HCT116 (cell line): ENCODE results near the gene PLCD1. TPM values are rescaled to one million over a fixed set of nuclear protein-coding genes. Genes with fewer than 3 reads are reported as not detected.

ENCODE experiments used
- ATAC-seq: fragments of 200-7000 bp; cut with Tn5 transposase; 2 replicates; pipeline ENCODE4 v1.9.1; 2020; ENCODE audit warnings: mild to moderate bottlenecking, moderate library complexity
- BruUV-seq: library from RNA; stranded (reverse); fragments of 400-500 nt; replicated peaks from 2 replicates; lab custom pipeline; 2021; lab: Mats Ljungman, UMichigan
- CTCF ChIA-PET: fragments of 300-600 bp; sonication (Branson Sonifier 250); formaldehyde crosslinking; loops from one replicate; lab custom pipeline; 2021; ENCODE audit warnings: antibody characterized with exemption; lab: Charles Lee
- POLR2A ChIA-PET: fragments of 300-600, 350-600 bp; sonication (Branson Sonifier 250); formaldehyde crosslinking; loops from one replicate; lab custom pipeline; 2021; ENCODE audit warnings: antibody characterized with exemption; lab: Charles Lee
- RAD21 ChIA-PET, 2 experiments: fragments of 300-600 bp; sonication (Branson Sonifier 250); formaldehyde crosslinking; loops; one replicate each; lab custom pipeline; 2023; ENCODE audit warnings: low total read pairs in 2 of 2; ENCODE audit not compliant: uncharacterized antibody in 2 of 2, unreplicated experiment in 2 of 2, low non-redundant PET in 1 of 2; lab: Charles Lee
- DNase-seq: peaks from one replicate; pipeline ENCODE4 v3.0.0-alpha.2; 2010; ENCODE audit warnings: low read depth, low spot score
- H2AFZ ChIP-seq: fragments of 200-600 bp; shearing (Covaris generic), sonication (generic); 2 replicates; pipeline ENCODE4 v1.6.1; 2017; ENCODE audit warnings: low read depth, mixed run types, mixed read lengths, antibody characterized with exemption, low read length; ENCODE audit not compliant: poor library complexity, severe bottlenecking
- H3K27ac ChIP-seq: 2 replicates; pipeline ENCODE4 v1.5.1; 2012; ENCODE audit warnings: low read depth, low read length
- H3K27me3 ChIP-seq: fragments of 200-600 bp; sonication (generic); 2 replicates; pipeline ENCODE4 v1.6.1; 2016; ENCODE audit warnings: mixed run types, low read length, mixed read lengths; ENCODE audit not compliant: insufficient read depth
- H3K36me3 ChIP-seq, 2 experiments: fragments of 200-500 bp in 1 of 2; fragments of 200-600 bp in 1 of 2; sonication (Bioruptor generic) in 1 of 2; sonication (generic) in 1 of 2; 2 replicates each; pipeline versions ENCODE4 v1.5.1 to v1.6.1; 2014 to 2016; ENCODE audit warnings: low read length in 2 of 2, inconsistent platforms in 1 of 2, mixed read lengths in 1 of 2, mixed run types in 1 of 2; ENCODE audit not compliant: insufficient read depth in 2 of 2, control insufficient read depth in 1 of 2
- H3K4me1 ChIP-seq, 2 experiments: fragments of 200-600 bp in 1 of 2; sonication (generic) in 1 of 2; 2 replicates each; pipeline versions ENCODE4 v1.5.1 to v1.6.1; 2012 to 2017; ENCODE audit warnings: low read length in 2 of 2, inconsistent platforms in 1 of 2, mild to moderate bottlenecking in 1 of 2, mixed read lengths in 1 of 2, mixed run types in 1 of 2, moderate library complexity in 1 of 2; ENCODE audit not compliant: insufficient read depth in 2 of 2, control insufficient read depth in 1 of 2
- H3K4me2 ChIP-seq: fragments of 200-600 bp; sonication (generic); 2 replicates; pipeline ENCODE4 v1.6.1; 2017; ENCODE audit warnings: mixed run types, low read length, mixed read lengths
- H3K4me3 ChIP-seq, 2 experiments: fragments of 200-600 bp in 1 of 2; sonication (generic) in 1 of 2; replicated peaks in 1 of 2; 2 replicates each; pipeline ENCODE4 v1.5.1; 2011 to 2016; ENCODE audit warnings: low read length in 2 of 2, control low read depth in 1 of 2, low read depth in 1 of 2, mild to moderate bottlenecking in 1 of 2, mixed read lengths in 1 of 2, mixed run types in 1 of 2
- H3K79me2 ChIP-seq: fragments of 200-600 bp; sonication (generic); 2 replicates; pipeline ENCODE4 v1.6.1; 2017; ENCODE audit warnings: mild to moderate bottlenecking, mixed run types, low read length, moderate library complexity, mixed read lengths; ENCODE audit not compliant: insufficient read depth
- H3K9ac ChIP-seq: fragments of 200-600 bp; sonication (generic); 2 replicates; pipeline ENCODE4 v1.6.1; 2016; ENCODE audit warnings: low read length, mixed read lengths
- H3K9me2 ChIP-seq: fragments of 200-600 bp; sonication (generic), shearing (Covaris generic); 2 replicates; pipeline ENCODE4 v1.6.1; 2017; ENCODE audit warnings: mixed run types, mild to moderate bottlenecking, moderate library complexity; ENCODE audit not compliant: insufficient read depth
- H3K9me3 ChIP-seq, 2 experiments: fragments of 200-500 bp in 1 of 2; fragments of 200-600 bp in 1 of 2; sonication (Bioruptor generic) in 1 of 2; sonication (generic) in 1 of 2; 2 replicates each; pipeline ENCODE4 v1.6.1; 2014 to 2017; ENCODE audit warnings: low read length in 2 of 2, mixed read lengths in 2 of 2, inconsistent platforms in 1 of 2, low read depth in 1 of 2, mild to moderate bottlenecking in 1 of 2, mixed run types in 1 of 2, moderate library complexity in 1 of 2; ENCODE audit not compliant: control insufficient read depth in 1 of 2, insufficient read depth in 1 of 2
- H4K20me1 ChIP-seq: fragments of 200-600 bp; sonication (generic), shearing (Covaris generic); 2 replicates; pipeline ENCODE4 v1.6.1; 2017; ENCODE audit warnings: mixed run types, mild to moderate bottlenecking, moderate library complexity; ENCODE audit not compliant: insufficient read depth
- CBX3 ChIP-seq: IDR thresholded peaks from 2 replicates; pipeline ENCODE4 v1.6.1; 2012; ENCODE audit warnings: low read depth
- EGR1 ChIP-seq: IDR thresholded peaks from 2 replicates; pipeline ENCODE4 v1.6.1; 2012; ENCODE audit warnings: low read depth
- FOSL1 ChIP-seq: IDR thresholded peaks from 2 replicates; pipeline ENCODE4 v1.6.1; 2012; ENCODE audit warnings: low read depth
- JUND ChIP-seq: IDR thresholded peaks from 2 replicates; pipeline ENCODE4 v1.6.1; 2012
- POLR2AphosphoS5 ChIP-seq: IDR thresholded peaks from 2 replicates; pipeline ENCODE4 v1.6.1; 2011; ENCODE audit warnings: mild to moderate bottlenecking, low read depth, low read length, moderate library complexity
- SRF ChIP-seq: IDR thresholded peaks from 2 replicates; pipeline ENCODE4 v1.6.1; 2012; ENCODE audit warnings: low read depth
- TCF7L2 ChIP-seq: IDR thresholded peaks from 2 replicates; pipeline ENCODE4 v1.7.0; 2011; ENCODE audit warnings: borderline replicate concordance, inconsistent platforms; ENCODE audit not compliant: insufficient read depth, insufficient read length; ENCODE audit errors: extremely low read depth
- ZBTB33 ChIP-seq: IDR thresholded peaks from 2 replicates; pipeline ENCODE4 v1.6.1; 2011; ENCODE audit warnings: mild to moderate bottlenecking, low read length, moderate library complexity; ENCODE audit not compliant: insufficient replicate concordance; ENCODE audit errors: extremely low read depth
- intact Hi-C: fragments of 100-400 bp; cut with micrococcal nuclease; formaldehyde crosslinking; loops from 2 replicates; pipeline ENCODE4 v1.10.0; 2022
- total RNA-seq: library from RNA; stranded (reverse); gene quantifications from one replicate; pipeline ENCODE4 v1.2.1, GENCODE V29; 2021; ENCODE audit not compliant: unreplicated experiment
- TF ChIP-seq, protein P1 (sequence below), 3 experiments: fragments of 200-600 bp in 1 of 3; sonication (generic) in 1 of 3; IDR thresholded peaks in 2 of 3; conservative IDR thresholded peaks in 1 of 3; 2 replicates each; pipeline ENCODE4 v1.5.1; 2012 to 2017; ENCODE audit warnings: low read depth in 2 of 3, low read length in 2 of 3, antibody characterized with exemption in 1 of 3, borderline replicate concordance in 1 of 3, control low read depth in 1 of 3, mild to moderate bottlenecking in 1 of 3, mixed read lengths in 1 of 3, mixed run types in 1 of 3, moderate library complexity in 1 of 3; ENCODE audit not compliant: insufficient read depth in 1 of 3
- TF ChIP-seq, protein P2 (sequence below): IDR thresholded peaks from 2 replicates; pipeline ENCODE4 v1.6.1; 2012

PLCD1 gene
- total RNA-seq, 1 experiment from 2014 or later, result 15.9 TPM

DNA sequence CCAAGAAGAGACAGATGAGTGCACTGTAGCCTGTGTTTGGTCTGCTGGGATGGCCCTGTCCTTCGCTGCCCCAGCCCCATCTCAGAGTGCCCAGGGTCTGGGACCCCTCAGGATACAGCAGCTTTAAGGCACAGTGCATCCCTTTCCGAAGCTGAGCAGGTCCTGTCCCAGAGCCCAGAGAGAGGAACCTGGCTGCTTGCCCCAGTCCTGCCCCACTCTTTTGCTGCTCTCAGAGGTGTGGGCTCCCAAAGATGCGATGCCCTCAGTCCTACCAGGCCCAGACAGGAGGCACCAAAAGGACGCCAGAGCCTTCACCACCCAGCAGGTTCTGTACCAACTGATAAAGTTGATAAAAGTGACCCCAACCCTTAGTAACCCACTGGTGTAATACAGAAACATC is 8.2 kb downstream of the PLCD1 start:
- no peaks in the 10 kb centered on the region; a peak in 1 of 4 replicates for H3K9me3 ChIP-seq
- no peak overlapping the region for H2AFZ ChIP-seq
- H3K9me2 ChIP-seq, result no peaks in the 10 kb centered on the region
- no peak for ATAC-seq
- H3K27me3 ChIP-seq, result no peaks in the 10 kb centered on the region
- RAD21 ChIA-PET, result no interaction called here
- H3K4me3 ChIP-seq, result no peak overlapping the region
- no peak overlapping the region for H3K9ac ChIP-seq
- DNase-seq, result no peak
- TF ChIP-seq ZBTB33, result no peak
- TF ChIP-seq EGR1, result no peak
- TF ChIP-seq POLR2AphosphoS5, result no peak
- H3K4me1 ChIP-seq, result peaks cover 8 to 20% of the 10 kb centered on the region in 2 experiments; a peak in 3 of 4 replicates
- no peaks in the 10 kb centered on the region for H3K79me2 ChIP-seq
- no peaks in the 10 kb centered on the region for H4K20me1 ChIP-seq
- H3K27ac ChIP-seq, result no peak overlapping the region
- no TSS peak for BruUV-seq
- intact Hi-C loops, result no loop called here
- CTCF ChIA-PET, result no interaction called here
- POLR2A ChIA-PET, result no interaction called here
- peaks cover 0 to 5% of the 10 kb centered on the region in 2 experiments; a peak in 1 of 4 replicates for H3K36me3 ChIP-seq
- no peak overlapping the region for H3K4me2 ChIP-seq

DNA sequence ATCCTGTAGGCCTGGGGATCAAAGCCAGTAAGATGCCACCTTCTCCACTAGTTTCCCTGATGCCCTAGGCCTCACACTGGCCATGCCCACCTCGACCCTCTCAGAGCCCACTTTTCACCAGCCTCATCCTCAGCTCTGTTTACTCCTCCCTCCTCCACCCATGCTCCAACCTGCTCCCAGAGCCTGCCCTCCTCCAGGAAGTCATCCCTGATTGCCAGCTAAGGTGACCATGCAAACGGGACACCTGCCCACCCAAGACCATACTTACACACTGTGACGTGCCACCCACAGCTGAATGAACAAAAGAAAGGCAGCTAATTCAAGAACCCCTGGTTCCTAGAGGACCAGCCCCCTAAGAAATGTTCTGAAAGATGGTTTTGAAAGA is 9.1 kb downstream of the PLCD1 start:
- no peak overlapping the region for H3K27ac ChIP-seq
- peaks cover 0 to 11% of the 10 kb centered on the region in 2 experiments; a peak in 3 of 4 replicates for H3K4me1 ChIP-seq
- H3K4me3 ChIP-seq, result no peak overlapping the region
- no peak overlapping the region for H2AFZ ChIP-seq
- RAD21 ChIA-PET, result no interaction called here
- no peak overlapping the region for H3K4me2 ChIP-seq
- no peaks in the 10 kb centered on the region; a peak in 1 of 4 replicates for H3K9me3 ChIP-seq
- no peaks in the 10 kb centered on the region for H3K9me2 ChIP-seq
- no peaks in the 10 kb centered on the region for H3K79me2 ChIP-seq
- H3K36me3 ChIP-seq, result peaks cover 0 to 7% of the 10 kb centered on the region in 2 experiments; a peak in 2 of 4 replicates
- ATAC-seq (no peak), DNase-seq (no peak)
- no peak overlapping the region for H3K9ac ChIP-seq
- intact Hi-C loops, result no loop called here
- TF ChIP-seq SRF, result no peak
- no peak for TF ChIP-seq JUND
- no peak for TF ChIP-seq ZBTB33
- TF ChIP-seq CBX3, result no peak
- TF ChIP-seq, protein P1, sequence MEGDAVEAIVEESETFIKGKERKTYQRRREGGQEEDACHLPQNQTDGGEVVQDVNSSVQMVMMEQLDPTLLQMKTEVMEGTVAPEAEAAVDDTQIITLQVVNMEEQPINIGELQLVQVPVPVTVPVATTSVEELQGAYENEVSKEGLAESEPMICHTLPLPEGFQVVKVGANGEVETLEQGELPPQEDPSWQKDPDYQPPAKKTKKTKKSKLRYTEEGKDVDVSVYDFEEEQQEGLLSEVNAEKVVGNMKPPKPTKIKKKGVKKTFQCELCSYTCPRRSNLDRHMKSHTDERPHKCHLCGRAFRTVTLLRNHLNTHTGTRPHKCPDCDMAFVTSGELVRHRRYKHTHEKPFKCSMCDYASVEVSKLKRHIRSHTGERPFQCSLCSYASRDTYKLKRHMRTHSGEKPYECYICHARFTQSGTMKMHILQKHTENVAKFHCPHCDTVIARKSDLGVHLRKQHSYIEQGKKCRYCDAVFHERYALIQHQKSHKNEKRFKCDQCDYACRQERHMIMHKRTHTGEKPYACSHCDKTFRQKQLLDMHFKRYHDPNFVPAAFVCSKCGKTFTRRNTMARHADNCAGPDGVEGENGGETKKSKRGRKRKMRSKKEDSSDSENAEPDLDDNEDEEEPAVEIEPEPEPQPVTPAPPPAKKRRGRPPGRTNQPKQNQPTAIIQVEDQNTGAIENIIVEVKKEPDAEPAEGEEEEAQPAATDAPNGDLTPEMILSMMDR (IDR thresholded peaks at IDR 0.05 in 2 of 3, conservative IDR thresholded peaks at IDR 0.05 in 1 of 3; ENCODE audit: borderline replicate concordance in 1 of 3, insufficient read depth in 1 of 3, low read depth in 2 of 3, low read length in 2 of 3), result no peak
- no peak for TF ChIP-seq FOSL1
- TF ChIP-seq TCF7L2, result no peak
- TF ChIP-seq, protein P2, sequence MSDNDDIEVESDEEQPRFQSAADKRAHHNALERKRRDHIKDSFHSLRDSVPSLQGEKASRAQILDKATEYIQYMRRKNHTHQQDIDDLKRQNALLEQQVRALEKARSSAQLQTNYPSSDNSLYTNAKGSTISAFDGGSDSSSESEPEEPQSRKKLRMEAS, result no peak
- H4K20me1 ChIP-seq, result no peaks in the 10 kb centered on the region
- H3K27me3 ChIP-seq, result no peaks in the 10 kb centered on the region
- BruUV-seq, result no TSS peak
- CTCF ChIA-PET, result no interaction called here
- POLR2A ChIA-PET, result no interaction called here
